MCF 10A (cell line): ENCODE data around the gene KRT76. TPM values are rescaled to one million over a fixed set of nuclear protein-coding genes. Genes with fewer than 3 reads are reported as not detected.
A peak's percentile ranks its signal among the peaks of the same experiment; 100 is the strongest.

ENCODE experiments used
- BruUV-seq: library from RNA; stranded (reverse); fragments of 400-500 nt; replicated peaks from 2 replicates; lab custom pipeline; 2021; lab: Mats Ljungman, UMichigan
- CTCF ChIA-PET: fragments of 300-600 bp; sonication (Branson Sonifier 250); formaldehyde crosslinking; extraction: SDS; loops from one replicate; lab custom pipeline; 2021; ENCODE audit warnings: antibody characterized with exemption, inconsistent platforms; lab: Yijun Ruan, JAX
- POLR2A ChIA-PET: fragments of 300-600, 350-650 bp; sonication (Branson Sonifier 250); formaldehyde crosslinking; extraction: SDS; loops from one replicate; lab custom pipeline; 2020; ENCODE audit warnings: antibody characterized with exemption, inconsistent platforms; lab: Yijun Ruan, JAX
- DNase-seq: peaks from one replicate; pipeline ENCODE4 v3.0.0-alpha.2; 2018; ENCODE audit not compliant: unreplicated experiment
- H3K27ac Mint-ChIP-seq: one replicate; pipeline ENCODE4 v1.8.0; 2022; ENCODE audit warnings: mild to moderate bottlenecking, low read depth, mixed read lengths; ENCODE audit not compliant: unreplicated experiment
- H3K27me3 Mint-ChIP-seq: one replicate; pipeline ENCODE4 v1.8.0; 2022; ENCODE audit warnings: mixed read lengths; ENCODE audit not compliant: insufficient read depth, unreplicated experiment
- H3K36me3 Mint-ChIP-seq: one replicate; pipeline ENCODE4 v1.8.0; 2022; ENCODE audit warnings: mild to moderate bottlenecking, moderate library complexity, mixed read lengths; ENCODE audit not compliant: insufficient read depth, unreplicated experiment
- H3K4me1 Mint-ChIP-seq: one replicate; pipeline ENCODE4 v1.8.0; 2022; ENCODE audit warnings: mixed read lengths; ENCODE audit not compliant: insufficient read depth, unreplicated experiment
- H3K4me3 Mint-ChIP-seq: one replicate; pipeline ENCODE4 v1.8.0; 2022; ENCODE audit warnings: mild to moderate bottlenecking, moderate library complexity, mixed read lengths; ENCODE audit not compliant: unreplicated experiment
- H3K9me3 Mint-ChIP-seq: one replicate; pipeline ENCODE4 v1.8.0; 2022; ENCODE audit warnings: mixed read lengths; ENCODE audit not compliant: unreplicated experiment
- intact Hi-C: fragments of 100-400 bp; cut with micrococcal nuclease; formaldehyde crosslinking; loops from 2 replicates; pipeline ENCODE4 v1.14.1; 2022
- total RNA-seq: library from RNA; stranded (reverse); gene quantifications from 2 replicates; pipeline ENCODE4 v1.2.3, GENCODE V29; 2022
- TF ChIP-seq, protein P1 (sequence below): fragments of 200-600 bp; IDR thresholded peaks from one replicate; pipeline ENCODE4 v1.8.0; 2022; ENCODE audit warnings: antibody characterized with exemption, mild to moderate bottlenecking; ENCODE audit not compliant: unreplicated experiment

The KRT76 gene
- total RNA-seq, 1 experiment from 2014 or later = not detected

DNA sequence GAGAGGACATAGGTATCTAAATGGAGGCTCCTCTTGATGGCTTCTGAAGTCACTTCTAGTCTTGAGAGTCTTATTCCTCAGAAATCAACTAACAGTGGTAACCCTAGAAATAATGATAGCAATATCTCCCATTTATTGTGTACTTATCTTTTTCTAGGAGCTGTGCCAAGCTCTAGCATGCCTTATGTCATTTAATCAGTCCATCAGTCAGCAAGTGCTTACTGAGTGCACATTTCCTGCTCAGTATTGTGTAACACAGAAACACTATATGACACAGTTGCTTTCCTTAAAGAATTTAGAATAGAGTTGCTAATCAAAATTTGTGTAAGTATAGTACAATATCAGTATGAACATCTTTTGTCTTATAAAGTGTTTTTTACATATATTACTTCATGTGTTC, 36.6 kb downstream of the KRT76 start:
- Mint-ChIP-seq H3K27ac (no peak overlapping the region), H3K4me1 (no peaks in the 10 kb centered on the region), H3K9me3 (no peaks in the 10 kb centered on the region), H3K36me3 (no peaks in the 10 kb centered on the region), H3K27me3 (peaks cover 46% of the 10 kb centered on the region), H3K4me3 (no peak overlapping the region)
- DNase-seq = peak; percentile 29
- CTCF ChIA-PET = interaction anchor here (0.6 to 0.7 kb wide), 2 partner anchors 474 to 736 kb away, joined by 3 read pairs; no protein-coding TSS in a partner anchor
- intact Hi-C loops = no loop called here
- BruUV-seq = no TSS peak
- POLR2A ChIA-PET = interaction anchor here (0.9 kb wide), 1 partner anchor 133 kb away, joined by 3 read pairs; no protein-coding TSS in a partner anchor
- TF ChIP-seq, protein P1, sequence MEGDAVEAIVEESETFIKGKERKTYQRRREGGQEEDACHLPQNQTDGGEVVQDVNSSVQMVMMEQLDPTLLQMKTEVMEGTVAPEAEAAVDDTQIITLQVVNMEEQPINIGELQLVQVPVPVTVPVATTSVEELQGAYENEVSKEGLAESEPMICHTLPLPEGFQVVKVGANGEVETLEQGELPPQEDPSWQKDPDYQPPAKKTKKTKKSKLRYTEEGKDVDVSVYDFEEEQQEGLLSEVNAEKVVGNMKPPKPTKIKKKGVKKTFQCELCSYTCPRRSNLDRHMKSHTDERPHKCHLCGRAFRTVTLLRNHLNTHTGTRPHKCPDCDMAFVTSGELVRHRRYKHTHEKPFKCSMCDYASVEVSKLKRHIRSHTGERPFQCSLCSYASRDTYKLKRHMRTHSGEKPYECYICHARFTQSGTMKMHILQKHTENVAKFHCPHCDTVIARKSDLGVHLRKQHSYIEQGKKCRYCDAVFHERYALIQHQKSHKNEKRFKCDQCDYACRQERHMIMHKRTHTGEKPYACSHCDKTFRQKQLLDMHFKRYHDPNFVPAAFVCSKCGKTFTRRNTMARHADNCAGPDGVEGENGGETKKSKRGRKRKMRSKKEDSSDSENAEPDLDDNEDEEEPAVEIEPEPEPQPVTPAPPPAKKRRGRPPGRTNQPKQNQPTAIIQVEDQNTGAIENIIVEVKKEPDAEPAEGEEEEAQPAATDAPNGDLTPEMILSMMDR = no peak

DNA sequence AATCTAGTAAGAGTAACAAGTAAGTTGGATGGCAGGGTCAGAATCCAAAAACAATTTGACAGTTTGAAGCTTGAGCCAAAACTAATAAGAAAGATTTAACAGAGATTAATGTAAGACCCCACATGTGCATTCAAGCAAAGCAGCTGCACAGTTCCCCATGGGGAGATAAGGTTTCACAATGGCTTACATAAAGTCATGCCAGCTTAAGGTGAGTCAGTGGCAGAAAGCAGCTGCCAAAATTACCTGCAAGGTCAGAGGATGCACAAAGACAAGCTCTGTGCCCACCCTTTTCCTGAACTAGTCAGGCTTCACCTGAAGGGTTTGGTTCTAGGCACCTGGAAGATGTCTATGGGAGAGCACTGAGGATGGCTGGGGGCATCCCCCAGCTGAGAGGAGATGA, 37.2 kb downstream of the KRT76 start:
- CTCF ChIA-PET = interaction anchor here (0.5 to 0.6 kb wide), 2 partner anchors 85 to 736 kb away, joined by 3 to 4 read pairs; no protein-coding TSS in a partner anchor
- Mint-ChIP-seq H3K27me3 (peaks cover 46% of the 10 kb centered on the region), H3K4me3 (no peak overlapping the region), H3K36me3 (no peaks in the 10 kb centered on the region), H3K9me3 (no peaks in the 10 kb centered on the region), H3K4me1 (no peaks in the 10 kb centered on the region), H3K27ac (no peak overlapping the region)
- no TSS peak for BruUV-seq
- intact Hi-C loops = no loop called here
- POLR2A ChIA-PET = interaction anchor here (0.9 kb wide), 1 partner anchor 134 kb away, joined by 3 read pairs; no protein-coding TSS in a partner anchor
- TF ChIP-seq, protein P1 = no peak
- DNase-seq = peak; percentile 34

DNA sequence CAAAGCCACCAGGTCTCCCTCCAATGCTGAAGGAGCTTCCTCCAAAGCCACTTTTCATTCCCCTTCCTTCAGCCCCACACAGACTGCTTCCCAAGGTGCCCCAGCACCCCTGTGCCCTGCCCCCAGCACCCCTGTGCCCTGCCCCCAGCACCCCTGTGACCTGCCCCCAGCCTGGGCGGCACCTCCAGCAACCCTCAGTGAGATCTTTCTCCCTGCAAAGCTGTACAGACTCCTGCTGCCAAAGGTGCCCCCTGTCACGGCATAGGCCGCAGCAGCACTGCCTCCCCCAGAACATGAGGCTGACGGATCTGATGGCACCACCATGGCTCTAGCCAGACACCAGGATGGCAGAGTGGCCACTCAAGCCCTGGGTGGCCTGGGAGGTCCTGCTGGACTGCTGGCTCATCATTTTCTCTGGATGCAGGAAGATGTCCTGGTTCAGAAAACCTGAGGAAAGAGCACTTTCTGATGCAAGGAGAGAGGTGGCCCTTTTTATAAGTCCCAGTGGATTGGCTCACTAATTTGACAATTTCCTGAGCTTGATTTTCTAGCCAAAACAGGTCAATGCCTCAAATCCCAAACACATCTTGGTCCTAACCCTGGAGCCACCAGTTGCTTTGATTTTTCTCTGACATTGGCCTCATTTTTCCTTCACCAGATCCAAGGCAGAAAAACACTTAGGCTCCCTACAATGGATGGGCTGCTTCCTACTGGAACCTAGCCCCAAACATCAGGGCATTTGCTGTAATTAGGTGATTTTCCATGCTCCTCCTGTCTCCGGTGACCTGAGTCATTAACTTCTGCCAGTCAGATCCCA, 41.1 kb downstream of the KRT76 start:
- intact Hi-C loops = no loop called here
- CTCF ChIA-PET = no interaction called here
- POLR2A ChIA-PET = no interaction called here

DNA sequence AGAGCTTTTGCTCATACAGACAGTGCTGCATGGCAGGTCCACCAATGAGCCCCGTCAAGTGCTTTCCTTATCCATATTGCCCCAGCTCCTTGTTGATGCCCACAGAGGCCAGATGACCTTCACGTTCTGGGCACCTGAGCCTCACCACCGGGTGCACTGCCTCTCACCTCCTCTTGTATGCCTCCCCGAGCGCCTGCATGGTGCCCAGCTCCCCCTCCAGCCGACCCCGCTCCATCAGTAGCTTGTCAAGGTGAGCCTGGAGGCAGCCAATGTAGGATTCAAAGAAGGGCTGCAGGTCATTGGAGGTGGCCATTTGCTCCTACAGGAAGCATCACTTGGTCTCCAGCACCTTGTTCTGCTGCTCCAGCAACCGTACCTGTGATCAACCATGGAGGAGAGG, 42.0 kb downstream of the KRT76 start:
- CTCF ChIA-PET = interaction anchor here (1.0 kb wide), 1 partner anchor 130 kb away, joined by 3 read pairs; no protein-coding TSS in a partner anchor
- peaks cover 67% of the 10 kb centered on the region for H3K27me3 Mint-ChIP-seq
- TF ChIP-seq, protein P1 = no peak

More for the DNA sequence above, 41.1 kb downstream of the KRT76 start:
- H3K9me3 Mint-ChIP-seq = no peaks in the 10 kb centered on the region
- H3K4me1 Mint-ChIP-seq = no peaks in the 10 kb centered on the region
- no TSS peak for BruUV-seq
- no peaks in the 10 kb centered on the region for H3K36me3 Mint-ChIP-seq
- H3K27ac Mint-ChIP-seq = no peak overlapping the region
- peaks cover 60% of the 10 kb centered on the region for H3K27me3 Mint-ChIP-seq
- TF ChIP-seq, protein P1 = no peak
- DNase-seq = no peak
- H3K4me3 Mint-ChIP-seq = no peak overlapping the region

More for the DNA sequence above, 42.0 kb downstream of the KRT76 start:
- H3K4me1 Mint-ChIP-seq = no peaks in the 10 kb centered on the region
- intact Hi-C loops = no loop called here
- H3K36me3 Mint-ChIP-seq = no peaks in the 10 kb centered on the region
- H3K4me3 Mint-ChIP-seq = no peak overlapping the region
- POLR2A ChIA-PET = no interaction called here
- no peak overlapping the region for H3K27ac Mint-ChIP-seq
- no peaks in the 10 kb centered on the region for H3K9me3 Mint-ChIP-seq
- BruUV-seq = no TSS peak
- DNase-seq = no peak
